Ishikawa (cell line): ENCODE measurements around the gene AWAT2.

Experiments
- CEBPB ChIP-seq: IDR thresholded peaks from 2 replicates; pipeline ENCODE4 v1.6.1; 2012
- CREB1 ChIP-seq: IDR thresholded peaks from 2 replicates; pipeline ENCODE4 v1.6.1; 2012; ENCODE audit warnings: low read depth
- EGR1 ChIP-seq: IDR thresholded peaks from 2 replicates; pipeline ENCODE4 v1.6.1; 2012
- EP300 ChIP-seq: IDR thresholded peaks from 2 replicates; pipeline ENCODE4 v1.6.1; 2012; ENCODE audit warnings: borderline replicate concordance
- FOXM1 ChIP-seq: IDR thresholded peaks from 2 replicates; pipeline ENCODE4 v1.6.1; 2012; ENCODE audit warnings: low read depth, borderline replicate concordance
- MAX ChIP-seq: IDR thresholded peaks from 2 replicates; pipeline ENCODE4 v1.6.1; 2012
- NFIC ChIP-seq: IDR thresholded peaks from 2 replicates; pipeline ENCODE4 v1.6.1; 2012
- RAD21 ChIP-seq: IDR thresholded peaks from 2 replicates; pipeline ENCODE4 v1.6.1; 2012; ENCODE audit warnings: low read depth
- REST ChIP-seq: IDR thresholded peaks from 2 replicates; pipeline ENCODE4 v1.6.1; 2012; ENCODE audit warnings: low read depth, mild to moderate bottlenecking
- TAF1 ChIP-seq: IDR thresholded peaks from 2 replicates; pipeline ENCODE4 v1.6.1; 2012; ENCODE audit warnings: low read depth, mild to moderate bottlenecking
- TCF12 ChIP-seq: IDR thresholded peaks from 2 replicates; pipeline ENCODE4 v1.6.1; 2012; ENCODE audit warnings: low read depth
- TEAD4 ChIP-seq: IDR thresholded peaks from 2 replicates; pipeline ENCODE4 v1.6.1; 2012
- USF1 ChIP-seq: IDR thresholded peaks from 2 replicates; pipeline ENCODE4 v1.6.1; 2012
- YY1 ChIP-seq: IDR thresholded peaks from 2 replicates; pipeline ENCODE4 v1.6.1; 2012; ENCODE audit warnings: low read depth
- ZBTB7A ChIP-seq: IDR thresholded peaks from 2 replicates; pipeline ENCODE4 v1.6.1; 2012; ENCODE audit warnings: low read depth

AWAT2 gene

GRCh38 chrX:70029863-70030262, 19.9 kb downstream of the AWAT2 start:
- TF ChIP-seq MAX = no peak
- TF ChIP-seq TAF1 = no peak
- TF ChIP-seq TEAD4 = no peak
- no peak for TF ChIP-seq ZBTB7A
- TF ChIP-seq NFIC = no peak
- TF ChIP-seq FOXM1 = no peak

GRCh38 chrX:70026851-70027200, 22.9 kb downstream of the AWAT2 start:
- TF ChIP-seq USF1 (no peak), REST (no peak), RAD21 (no peak)

GRCh38 chrX:70026112-70026850, 23.5 kb downstream of the AWAT2 start:
- TF ChIP-seq RAD21 = no peak

GRCh38 chrX:70025464-70025863, 24.3 kb downstream of the AWAT2 start:
- TF ChIP-seq REST (no peak), MAX (no peak), YY1 (no peak), RAD21 (no peak), CREB1 (no peak), TEAD4 (no peak)

GRCh38 chrX:70022616-70023015, 27.1 kb downstream of the AWAT2 start:
- TF ChIP-seq CEBPB (no peak), TEAD4 (no peak)

- TF ChIP-seq EGR1 = no peak
Measured at GRCh38 chrX:70016513-70016912, 33.2 kb downstream of the AWAT2 start.

GRCh38 chrX:70013466-70014381, 36.0 kb downstream of the AWAT2 start:
- TF ChIP-seq EP300 (no peak), USF1 (no peak), ZBTB7A (no peak), FOXM1 (no peak), YY1 (no peak)

GRCh38 chrX:70012756-70013155, 37.0 kb downstream of the AWAT2 start:
- TF ChIP-seq REST (no peak), TCF12 (no peak), CREB1 (no peak), TEAD4 (no peak), MAX (no peak), YY1 (no peak), ZBTB7A (no peak), EP300 (no peak), TAF1 (no peak), FOXM1 (no peak), CEBPB (no peak), USF1 (no peak), EGR1 (no peak), NFIC (no peak)
